Measurements from ENCODE around the gene UBL4A.

The UBL4A gene

GRCh38 chrX:154481911-154482601 is 4.4 kb downstream of the UBL4A start:
- no peak for DNase-seq (ENCODE audit: low read depth)
- no peak for TF ChIP-seq CTCF (IDR thresholded peaks at IDR 0.05; ENCODE audit: control insufficient read depth, insufficient read depth, low read depth, low read length, missing control alignments)
- H3K4me3 ChIP-seq (ENCODE audit: control insufficient read depth, low read depth, low read length) = no peak overlapping the region

- no peak for DNase-seq (ENCODE audit: low read depth)
- TF ChIP-seq CTCF (IDR thresholded peaks at IDR 0.05; ENCODE audit: control insufficient read depth, insufficient read depth, low read depth, low read length, missing control alignments) = no peak
- no peak overlapping the region for H3K4me3 ChIP-seq (ENCODE audit: control insufficient read depth, low read depth, low read length)
These were observed 5.2 kb downstream of the UBL4A start for GRCh38 chrX:154481195-154481594.

- peak; percentile 40 for DNase-seq (ENCODE audit: low read depth)
- peak within 1 kb of the TSS; percentile 38 for H3K4me3 ChIP-seq (ENCODE audit: control insufficient read depth, low read depth, low read length)
- no peak for TF ChIP-seq CTCF (IDR thresholded peaks at IDR 0.05; ENCODE audit: control insufficient read depth, insufficient read depth, low read depth, low read length, missing control alignments)
These were observed 7.4 kb downstream of the UBL4A start, which contains the start of gene LAGE3 for GRCh38 chrX:154478728-154479622. Gene LAGE3 (minus strand): TSS chrX:154479281. CDS start chrX:154478915, 366 bp downstream.

- H3K4me3 ChIP-seq (ENCODE audit: control insufficient read depth, low read depth, low read length) = peak overlapping the region; percentile 38
- DNase-seq (ENCODE audit: low read depth) = no peak
- TF ChIP-seq CTCF (IDR thresholded peaks at IDR 0.05; ENCODE audit: control insufficient read depth, insufficient read depth, low read depth, low read length, missing control alignments) = no peak
These were observed 8.4 kb downstream of the UBL4A start for GRCh38 chrX:154477891-154478477.

- DNase-seq (ENCODE audit: low read depth) = no peak
- H3K4me3 ChIP-seq (ENCODE audit: control insufficient read depth, low read depth, low read length) = no peak overlapping the region
- no peak for TF ChIP-seq CTCF (IDR thresholded peaks at IDR 0.05; ENCODE audit: control insufficient read depth, insufficient read depth, low read depth, low read length, missing control alignments)
These were observed 9.6 kb downstream of the UBL4A start for GRCh38 chrX:154476821-154477220.

DNA sequence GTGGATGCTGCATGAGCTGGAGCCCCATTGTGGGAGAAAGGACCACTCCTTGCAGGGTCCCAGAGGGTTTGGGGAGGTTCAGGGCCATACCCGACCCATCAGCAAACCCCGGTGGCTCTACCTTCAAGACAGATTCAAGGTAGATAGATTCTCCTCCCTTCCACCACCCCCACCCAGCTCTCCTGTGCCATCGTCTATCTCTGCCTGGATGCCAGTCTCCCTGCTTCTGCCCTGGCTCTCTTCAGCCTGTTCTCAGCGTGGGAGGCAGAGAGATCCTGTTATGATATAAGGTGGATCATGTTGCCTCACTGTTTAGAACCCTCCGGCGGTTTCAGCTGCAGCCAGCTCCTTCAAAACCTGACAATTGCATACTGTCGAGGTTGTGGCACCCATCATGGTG is 12.7 kb downstream of the UBL4A start:
- no peak overlapping the region for H3K4me3 ChIP-seq (ENCODE audit: control insufficient read depth, low read depth, low read length)

More for the DNA sequence above, 12.7 kb downstream of the UBL4A start:
- DNase-seq (ENCODE audit: low read depth) = no peak
- TF ChIP-seq CTCF (IDR thresholded peaks at IDR 0.05; ENCODE audit: control insufficient read depth, insufficient read depth, low read depth, low read length, missing control alignments) = no peak
